Measurements from ENCODE around the gene TRMT11.

- TF ChIP-seq, protein P1, sequence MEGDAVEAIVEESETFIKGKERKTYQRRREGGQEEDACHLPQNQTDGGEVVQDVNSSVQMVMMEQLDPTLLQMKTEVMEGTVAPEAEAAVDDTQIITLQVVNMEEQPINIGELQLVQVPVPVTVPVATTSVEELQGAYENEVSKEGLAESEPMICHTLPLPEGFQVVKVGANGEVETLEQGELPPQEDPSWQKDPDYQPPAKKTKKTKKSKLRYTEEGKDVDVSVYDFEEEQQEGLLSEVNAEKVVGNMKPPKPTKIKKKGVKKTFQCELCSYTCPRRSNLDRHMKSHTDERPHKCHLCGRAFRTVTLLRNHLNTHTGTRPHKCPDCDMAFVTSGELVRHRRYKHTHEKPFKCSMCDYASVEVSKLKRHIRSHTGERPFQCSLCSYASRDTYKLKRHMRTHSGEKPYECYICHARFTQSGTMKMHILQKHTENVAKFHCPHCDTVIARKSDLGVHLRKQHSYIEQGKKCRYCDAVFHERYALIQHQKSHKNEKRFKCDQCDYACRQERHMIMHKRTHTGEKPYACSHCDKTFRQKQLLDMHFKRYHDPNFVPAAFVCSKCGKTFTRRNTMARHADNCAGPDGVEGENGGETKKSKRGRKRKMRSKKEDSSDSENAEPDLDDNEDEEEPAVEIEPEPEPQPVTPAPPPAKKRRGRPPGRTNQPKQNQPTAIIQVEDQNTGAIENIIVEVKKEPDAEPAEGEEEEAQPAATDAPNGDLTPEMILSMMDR (conservative IDR thresholded peaks at IDR 0.05 in 1 of 2, IDR thresholded peaks at IDR 0.05 in 1 of 2; ENCODE audit: extremely low read depth in 1 of 2, insufficient read depth in 1 of 2, low read depth in 1 of 2, low read length in 2 of 2): no peak
- no peak for TF ChIP-seq EZH2 (IDR thresholded peaks at IDR 0.05; ENCODE audit: borderline replicate concordance, low read length)
Observed at GRCh38 chr6:125944896-125945295, 41.4 kb upstream of the TRMT11 start.

Measured in mammary epithelial cell (primary cell).